PC-9 (cell line): Measurements from ENCODE around the gene UBASH3A. TPM values are rescaled to one million over a fixed set of nuclear protein-coding genes. Genes with fewer than 3 reads are reported as not detected.

Experiments used
- BruUV-seq: library from RNA; stranded (reverse); fragments of 400-500 nt; replicated peaks from 2 replicates; lab custom pipeline; 2021; lab: Mats Ljungman, UMichigan
- CTCF ChIA-PET: fragments of 300-600 bp; sonication (Branson Sonifier 250); formaldehyde crosslinking; loops from one replicate; lab custom pipeline; 2022; ENCODE audit warnings: antibody characterized with exemption; lab: Charles Lee
- POLR2A ChIA-PET: fragments of 300-600 bp; sonication (Branson Sonifier 250); formaldehyde crosslinking; loops from one replicate; lab custom pipeline; 2022; ENCODE audit warnings: antibody characterized with exemption; ENCODE audit not compliant: unreplicated experiment; lab: Charles Lee
- DNase-seq, 2 experiments: peaks; one replicate each; pipeline versions ENCODE4 v3.0.0 to v3.0.0-alpha.2; 2015 to 2022; ENCODE audit warnings: mixed read lengths in 1 of 2
- H2AFZ ChIP-seq: fragments of 200-600 bp; sonication (generic); 2 replicates; pipeline ENCODE4 v1.8.1; 2017; ENCODE audit warnings: antibody characterized with exemption
- H3F3A ChIP-seq: fragments of 200-600 bp; sonication (generic); 2 replicates; pipeline ENCODE4 v1.8.1; 2017; ENCODE audit warnings: antibody characterized with exemption, mild to moderate bottlenecking, low read depth; ENCODE audit not compliant: insufficient read depth
- H3K27ac ChIP-seq: fragments of 200-600 bp; sonication (generic); 2 replicates; pipeline ENCODE4 v1.6.1; 2016; ENCODE audit warnings: mixed run types
- H3K27me3 ChIP-seq: fragments of 200-600 bp; sonication (generic); 2 replicates; pipeline ENCODE4 v1.6.1; 2016; ENCODE audit warnings: low read depth, mixed run types; ENCODE audit not compliant: insufficient read depth
- H3K36me3 ChIP-seq: fragments of 200-600 bp; sonication (generic); 2 replicates; pipeline ENCODE4 v1.6.1; 2016; ENCODE audit warnings: low read depth, mixed run types
- H3K4me1 ChIP-seq: fragments of 200-600 bp; sonication (generic); replicated peaks from 2 replicates; pipeline ENCODE4 v1.6.1; 2016; ENCODE audit warnings: mixed run types; ENCODE audit not compliant: insufficient read depth
- H3K4me2 ChIP-seq: fragments of 200-600 bp; sonication (generic); 2 replicates; pipeline ENCODE4 v1.6.1; 2017; ENCODE audit warnings: mixed run types
- H3K4me3 ChIP-seq: fragments of 200-600 bp; sonication (generic); 2 replicates; pipeline ENCODE4 v1.6.1; 2016; ENCODE audit warnings: mixed run types
- H3K79me2 ChIP-seq: fragments of 200-600 bp; sonication (generic); 2 replicates; pipeline ENCODE4 v1.6.1; 2017; ENCODE audit warnings: low read depth, mixed run types
- H3K9me2 ChIP-seq: fragments of 200-600 bp; sonication (generic); 2 replicates; pipeline ENCODE4 v1.8.1; 2017; ENCODE audit warnings: mild to moderate bottlenecking; ENCODE audit not compliant: insufficient read depth
- H3K9me3 ChIP-seq: fragments of 200-600 bp; sonication (generic); 2 replicates; pipeline ENCODE4 v1.8.1; 2016; ENCODE audit warnings: low read depth; ENCODE audit not compliant: insufficient read depth
- H4K20me1 ChIP-seq: fragments of 200-600 bp; sonication (generic); 2 replicates; pipeline ENCODE4 v1.8.1; 2017; ENCODE audit not compliant: insufficient read depth
- EZH2 ChIP-seq: fragments of 200-600 bp; sonication (generic); IDR thresholded peaks from 2 replicates; pipeline ENCODE4 v1.8.0; 2017; ENCODE audit warnings: antibody characterized with exemption, low read depth
- intact Hi-C: fragments of 100-400 bp; cut with micrococcal nuclease; formaldehyde crosslinking; loops from one replicate; pipeline ENCODE4 v1.10.0; 2022; ENCODE audit not compliant: unreplicated experiment
- total RNA-seq: library from RNA; stranded (reverse); gene quantifications from 2 replicates; pipeline ENCODE4 v1.2.3, GENCODE V29; 2021
- TF ChIP-seq, protein P1 (sequence below): fragments of 200-600 bp; sonication (generic); conservative IDR thresholded peaks from 2 replicates; pipeline ENCODE4 v1.6.1; 2017; ENCODE audit warnings: mixed run types, antibody characterized with exemption, mild to moderate bottlenecking, moderate library complexity

UBASH3A gene
- total RNA-seq, 1 experiment from 2014 or later, result not detected

DNA sequence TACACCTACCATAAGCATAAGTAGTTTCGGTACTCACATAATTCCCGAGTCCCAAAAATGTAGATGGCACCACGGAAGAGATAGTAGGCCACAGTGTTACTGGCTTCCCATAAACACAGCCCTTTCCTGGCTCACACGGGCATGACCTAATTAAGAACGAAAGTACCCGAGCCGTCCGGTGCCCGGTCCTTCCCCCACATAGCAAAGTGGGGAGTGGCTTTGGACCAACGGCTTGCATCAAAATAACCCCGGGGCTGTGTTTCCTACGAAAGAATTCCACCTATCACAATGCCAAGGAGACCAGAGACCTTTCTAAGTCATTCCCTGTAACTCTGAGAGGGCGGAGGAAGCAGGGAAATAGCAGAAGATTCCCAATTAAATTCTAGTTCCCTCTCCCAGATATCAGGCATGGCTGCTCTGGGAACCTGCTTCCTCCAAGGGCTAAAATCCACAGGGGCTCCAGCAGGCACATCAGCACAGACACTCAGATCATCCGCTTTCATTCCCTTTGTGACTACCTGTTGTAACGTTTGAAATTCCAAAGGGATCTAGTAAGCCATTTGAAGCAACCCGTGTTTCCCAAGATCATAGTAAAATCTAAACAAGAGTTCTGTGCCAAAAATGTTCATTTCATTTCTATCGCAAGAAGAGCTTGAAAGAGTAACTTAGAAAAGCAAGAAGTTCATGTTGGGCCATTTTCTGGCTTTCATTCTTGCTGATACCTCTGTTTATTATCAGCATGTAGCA, 7.6 kb upstream of the UBASH3A start, which contains the start of gene TMPRSS3:
Gene TMPRSS3, minus strand, starts transcription at position 148 of the 747 bp plus-strand sequence. CDS start 635 bp downstream, outside the sequence.
- Histone ChIP-seq H3F3A (no peaks in the 10 kb centered on the region), H3K27ac (peak within 1 kb of the TSS; percentile 62), H3K4me3 (peak within 1 kb of the TSS; percentile 45; the same call in 1 of the 2 replicates), H3K4me2 (peak within 1 kb of the TSS; percentile 79), H3K79me2 (no peaks in the 10 kb centered on the region), H2AFZ (peak within 1 kb of the TSS; percentile 68), H3K9me3 (no peaks in the 10 kb centered on the region), H3K9me2 (no peaks in the 10 kb centered on the region), H3K36me3 (no peaks in the 10 kb centered on the region), H3K4me1 (peaks cover 14% of the 10 kb centered on the region; the same call in 1 of the 2 replicates), H3K27me3 (no peaks in the 10 kb centered on the region), H4K20me1 (no peaks in the 10 kb centered on the region)
- no TSS peak for BruUV-seq
- TF ChIP-seq, protein P1, sequence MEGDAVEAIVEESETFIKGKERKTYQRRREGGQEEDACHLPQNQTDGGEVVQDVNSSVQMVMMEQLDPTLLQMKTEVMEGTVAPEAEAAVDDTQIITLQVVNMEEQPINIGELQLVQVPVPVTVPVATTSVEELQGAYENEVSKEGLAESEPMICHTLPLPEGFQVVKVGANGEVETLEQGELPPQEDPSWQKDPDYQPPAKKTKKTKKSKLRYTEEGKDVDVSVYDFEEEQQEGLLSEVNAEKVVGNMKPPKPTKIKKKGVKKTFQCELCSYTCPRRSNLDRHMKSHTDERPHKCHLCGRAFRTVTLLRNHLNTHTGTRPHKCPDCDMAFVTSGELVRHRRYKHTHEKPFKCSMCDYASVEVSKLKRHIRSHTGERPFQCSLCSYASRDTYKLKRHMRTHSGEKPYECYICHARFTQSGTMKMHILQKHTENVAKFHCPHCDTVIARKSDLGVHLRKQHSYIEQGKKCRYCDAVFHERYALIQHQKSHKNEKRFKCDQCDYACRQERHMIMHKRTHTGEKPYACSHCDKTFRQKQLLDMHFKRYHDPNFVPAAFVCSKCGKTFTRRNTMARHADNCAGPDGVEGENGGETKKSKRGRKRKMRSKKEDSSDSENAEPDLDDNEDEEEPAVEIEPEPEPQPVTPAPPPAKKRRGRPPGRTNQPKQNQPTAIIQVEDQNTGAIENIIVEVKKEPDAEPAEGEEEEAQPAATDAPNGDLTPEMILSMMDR, result no peak
- no peak for TF ChIP-seq EZH2
- peak; percentile 62 to 66 for DNase-seq
- CTCF ChIA-PET, result no interaction called here
- intact Hi-C loops, result no loop called here
- POLR2A ChIA-PET, result interaction anchor here (0.6 kb wide), 1 partner anchor 42 kb away, joined by 4 read pairs; no protein-coding TSS in a partner anchor

DNA sequence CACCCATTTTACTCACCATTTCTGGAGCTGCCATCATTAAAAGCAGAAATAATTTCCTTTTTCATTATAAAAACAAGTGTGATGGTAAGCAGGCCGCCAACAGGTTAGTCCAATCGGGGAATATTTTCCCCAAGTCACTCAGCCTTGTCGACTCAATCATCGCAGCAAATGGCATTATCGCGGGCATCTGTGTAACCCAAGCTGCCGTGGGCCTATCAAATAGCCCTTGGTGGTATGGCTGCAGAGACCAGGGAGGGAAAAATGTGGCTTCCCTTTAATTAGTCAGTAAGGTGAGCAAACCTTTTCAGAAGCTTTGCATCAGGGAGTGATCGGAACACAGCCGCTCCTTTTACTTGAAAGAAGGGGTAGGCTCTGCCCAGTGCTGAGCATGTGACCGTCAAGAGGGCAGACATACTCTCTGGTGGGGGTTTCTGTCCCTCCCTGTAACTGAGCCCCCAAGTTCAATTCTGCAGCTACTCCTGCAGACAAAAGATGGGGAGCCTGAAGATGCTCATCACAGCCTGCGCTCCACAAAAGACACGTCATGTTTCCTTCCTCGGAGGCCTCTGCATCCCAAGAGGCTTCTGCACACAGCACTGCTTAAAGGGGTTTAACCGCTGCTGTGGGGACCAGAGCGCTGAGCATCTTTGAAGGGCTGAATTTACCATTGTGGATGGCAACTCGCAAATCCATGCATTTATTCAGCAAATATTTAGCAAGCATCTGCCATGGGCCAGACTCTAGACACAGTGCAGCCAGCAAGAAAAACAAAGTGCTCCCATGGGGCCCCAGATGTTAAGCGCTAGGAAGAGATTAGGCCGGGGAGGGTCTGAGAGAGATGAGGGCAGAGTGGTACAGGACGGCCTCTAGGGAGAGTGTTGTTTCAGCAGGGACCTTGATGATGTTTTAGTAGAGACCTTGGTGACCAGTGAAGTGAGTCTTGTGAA, 6.6 kb upstream of the UBASH3A start:
- peak overlapping the region; percentile 62; the same call in 1 of the 2 replicates for H3K27ac ChIP-seq
- peaks cover 14% of the 10 kb centered on the region; the same call in 1 of the 2 replicates for H3K4me1 ChIP-seq
- no peaks in the 10 kb centered on the region for H3K9me3 ChIP-seq
- no peaks in the 10 kb centered on the region for H3K27me3 ChIP-seq
- no peak for DNase-seq
- no peak overlapping the region for H3K4me3 ChIP-seq
- H3K79me2 ChIP-seq, result no peaks in the 10 kb centered on the region
- intact Hi-C loops, result no loop called here
- ChIA-PET CTCF (no interaction called here), POLR2A (interaction anchor here (0.6 kb wide), 1 partner anchor 41 kb away, joined by 4 read pairs; no protein-coding TSS in a partner anchor)
- no peaks in the 10 kb centered on the region for H3K36me3 ChIP-seq
- H2AFZ ChIP-seq, result no peak overlapping the region; the same call in 1 of the 2 replicates
- no peak for TF ChIP-seq EZH2
- TF ChIP-seq, protein P1, result no peak
- no peaks in the 10 kb centered on the region for H3F3A ChIP-seq
- H3K4me2 ChIP-seq, result peak overlapping the region; percentile 79; the same call in 1 of the 2 replicates
- BruUV-seq, result no TSS peak
- H4K20me1 ChIP-seq, result no peaks in the 10 kb centered on the region
- no peaks in the 10 kb centered on the region for H3K9me2 ChIP-seq

DNA sequence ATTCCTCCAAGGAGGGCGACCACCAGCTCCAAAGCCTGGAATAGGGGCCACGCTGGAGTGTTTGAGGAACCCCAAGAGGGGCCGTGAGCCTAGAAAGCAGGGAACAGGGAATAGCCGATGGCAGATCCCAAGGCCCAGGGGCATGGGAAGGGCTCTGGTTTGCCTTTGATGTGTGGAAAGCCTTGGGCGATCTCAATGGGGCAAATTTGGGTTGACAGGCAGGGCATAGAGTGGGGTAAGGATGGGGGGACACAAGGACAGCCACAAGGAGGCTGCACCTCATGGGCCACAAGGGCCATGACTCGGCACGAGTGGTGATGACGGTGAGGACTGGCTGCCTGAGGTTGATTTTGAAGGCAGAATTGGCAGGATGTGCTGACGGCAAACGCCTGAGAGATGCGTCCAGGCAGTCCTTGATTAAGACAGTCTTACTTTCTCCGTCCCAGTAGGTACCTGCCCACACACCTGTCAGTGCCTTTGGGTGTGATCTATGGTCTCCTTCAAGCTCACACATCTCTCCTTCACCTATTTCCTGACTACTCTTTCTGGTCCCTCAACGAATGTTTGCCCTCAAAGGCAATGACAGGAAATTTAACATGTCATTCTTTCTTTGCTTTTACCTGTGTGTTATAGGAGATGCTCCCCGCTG, 5.8 kb upstream of the UBASH3A start:
- POLR2A ChIA-PET, result no interaction called here
- no peaks in the 10 kb centered on the region for H3K36me3 ChIP-seq
- H3K4me1 ChIP-seq, result peaks cover 14% of the 10 kb centered on the region; the same call in 1 of the 2 replicates
- no peak for DNase-seq
- no peaks in the 10 kb centered on the region for H3K27me3 ChIP-seq
- TF ChIP-seq, protein P1, result no peak
- no peak for TF ChIP-seq EZH2
- no peak overlapping the region for H3K4me2 ChIP-seq
- no peaks in the 10 kb centered on the region for H3K79me2 ChIP-seq
- CTCF ChIA-PET, result no interaction called here
- H3K9me3 ChIP-seq, result no peaks in the 10 kb centered on the region
- H3K4me3 ChIP-seq, result no peak overlapping the region
- no peaks in the 10 kb centered on the region for H4K20me1 ChIP-seq
- no peaks in the 10 kb centered on the region for H3F3A ChIP-seq
- no peak overlapping the region for H3K27ac ChIP-seq
- no TSS peak for BruUV-seq
- H2AFZ ChIP-seq, result no peak overlapping the region
- intact Hi-C loops, result no loop called here
- H3K9me2 ChIP-seq, result no peaks in the 10 kb centered on the region
